ENCODE measurements around the gene SORBS1.

DNA sequence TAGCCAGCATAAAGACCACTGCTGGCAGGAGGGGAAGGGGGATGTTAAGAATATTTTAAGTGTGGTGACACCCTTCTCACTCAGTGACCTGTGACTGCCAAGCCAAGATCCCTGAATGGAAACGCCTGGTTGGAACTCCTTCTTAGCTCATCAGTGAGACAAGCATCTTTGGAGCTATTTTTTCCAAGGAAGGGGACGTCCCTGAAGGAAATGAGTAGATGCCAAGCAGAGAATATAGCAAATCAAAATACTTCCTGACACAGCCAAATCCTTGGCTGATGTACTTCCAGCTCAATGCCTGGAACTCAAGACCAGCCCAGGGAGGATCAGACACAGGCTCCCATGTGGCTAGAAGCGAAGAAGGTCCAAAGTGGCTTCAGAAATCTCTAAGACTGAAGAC is 82.2 kb downstream of the SORBS1 start:
- TF ChIP-seq POLR2A (IDR thresholded peaks at IDR 0.05) (no peak), EP300 (IDR thresholded peaks at IDR 0.05; ENCODE audit: low read depth) (no peak), POLR2AphosphoS5 (IDR thresholded peaks at IDR 0.05) (peak; percentile 20 to 51 (median 28))
- TF ChIP-seq, protein P1, sequence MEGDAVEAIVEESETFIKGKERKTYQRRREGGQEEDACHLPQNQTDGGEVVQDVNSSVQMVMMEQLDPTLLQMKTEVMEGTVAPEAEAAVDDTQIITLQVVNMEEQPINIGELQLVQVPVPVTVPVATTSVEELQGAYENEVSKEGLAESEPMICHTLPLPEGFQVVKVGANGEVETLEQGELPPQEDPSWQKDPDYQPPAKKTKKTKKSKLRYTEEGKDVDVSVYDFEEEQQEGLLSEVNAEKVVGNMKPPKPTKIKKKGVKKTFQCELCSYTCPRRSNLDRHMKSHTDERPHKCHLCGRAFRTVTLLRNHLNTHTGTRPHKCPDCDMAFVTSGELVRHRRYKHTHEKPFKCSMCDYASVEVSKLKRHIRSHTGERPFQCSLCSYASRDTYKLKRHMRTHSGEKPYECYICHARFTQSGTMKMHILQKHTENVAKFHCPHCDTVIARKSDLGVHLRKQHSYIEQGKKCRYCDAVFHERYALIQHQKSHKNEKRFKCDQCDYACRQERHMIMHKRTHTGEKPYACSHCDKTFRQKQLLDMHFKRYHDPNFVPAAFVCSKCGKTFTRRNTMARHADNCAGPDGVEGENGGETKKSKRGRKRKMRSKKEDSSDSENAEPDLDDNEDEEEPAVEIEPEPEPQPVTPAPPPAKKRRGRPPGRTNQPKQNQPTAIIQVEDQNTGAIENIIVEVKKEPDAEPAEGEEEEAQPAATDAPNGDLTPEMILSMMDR (IDR thresholded peaks at IDR 0.05): no peak
